Esophagus mucosa (tissue), 1 donor: Measurements from ENCODE around the gene C20orf204. TPM values are rescaled to one million over a fixed set of nuclear protein-coding genes. Genes with fewer than 3 reads are reported as not detected.
"Not testable (repeated sequence)": the region's sequence is repeated elsewhere in the genome, so short reads cannot be mapped to it uniquely, and the experiment has no call there.

Source experiments
- ATAC-seq: fragments of 200-7000 bp; cut with Tn5 transposase; one replicate; pipeline ENCODE4 v1.9.1; 2020
- total RNA-seq: library from RNA; stranded (reverse); gene quantifications from one replicate; pipeline ENCODE4 v1.2.4, GENCODE V29; 2023
- donor health status: DM: yes; HTN: yes; CAD: no.

C20orf204 gene
- total RNA-seq, 1 donor from 2014 or later, result 0.88 TPM

GRCh38 chr20:64084685-64085152 is 48.7 kb downstream of the C20orf204 start:
- no peak for ATAC-seq

- ATAC-seq, result peak; percentile 47
Observed at GRCh38 chr20:64086801-64087200, 50.8 kb downstream of the C20orf204 start.

- ATAC-seq, result not testable (repeated sequence)
Observed at GRCh38 chr20:64087226-64087825, 51.3 kb downstream of the C20orf204 start.

GRCh38 chr20:64088586-64088985 is 52.6 kb downstream of the C20orf204 start:
- ATAC-seq, result not testable (repeated sequence)

Other genes starting within 250 kb of the C20orf204 start
- gene ZBTB46, start 204.9 kb upstream of the C20orf204 start, total RNA-seq, result 1.7 TPM
- gene ABHD16B, start 174.7 kb upstream of the C20orf204 start, total RNA-seq, result not detected
- gene TPD52L2, start 170.9 kb upstream of the C20orf204 start, total RNA-seq, result 90.6 TPM
- 64.8 TPM for gene DNAJC5, start 141.1 kb upstream of the C20orf204 start, total RNA-seq
- 25.1 TPM for gene UCKL1, start 79.8 kb upstream of the C20orf204 start, total RNA-seq
- gene ZNF512B, start 66.3 kb upstream of the C20orf204 start, total RNA-seq, result 13.9 TPM
- 5.7 TPM for gene SAMD10, start 56.5 kb upstream of the C20orf204 start, total RNA-seq
- gene PRPF6, start 55.0 kb upstream of the C20orf204 start, total RNA-seq, result 39.7 TPM
- gene SOX18, start 13.5 kb downstream of the C20orf204 start, total RNA-seq, result 5.4 TPM
- gene TCEA2, start 27.0 kb downstream of the C20orf204 start, total RNA-seq, result 6.8 TPM
- 6.1 TPM for gene RGS19, start 43.3 kb downstream of the C20orf204 start, total RNA-seq
- gene OPRL1, start 43.9 kb downstream of the C20orf204 start, total RNA-seq, result 0.12 TPM
- 0.36 TPM for gene LKAAEAR1, start 48.2 kb downstream of the C20orf204 start, total RNA-seq
- gene NPBWR2, start 71.4 kb downstream of the C20orf204 start, total RNA-seq, result not detected
- not detected for gene MYT1, start 128.3 kb downstream of the C20orf204 start, total RNA-seq
- gene PCMTD2, start 219.6 kb downstream of the C20orf204 start, total RNA-seq, result 26.0 TPM